ENCODE measurements around the gene CCDC150.
A peak's percentile ranks its signal among the peaks of the same experiment; 100 is the strongest.
"Not testable (repeated sequence)": the region's sequence is repeated elsewhere in the genome, so short reads cannot be mapped to it uniquely, and the experiment has no call there.

CCDC150 gene

GRCh38 chr2:196639180-196640030 lies at the start of gene CCDC150:
TSS of gene CCDC150 (plus strand) at chr2:196639715. CDS start at chr2:196639767, 52 bp downstream.
- peak; percentile 90 to 92 (median 90) for DNase-seq (ENCODE audit: low read depth in 2 of 3, low spot score in 1 of 3)

GRCh38 chr2:196590286-196590685 lies 49.2 kb upstream of the CCDC150 start:
- DNase-seq (ENCODE audit: low read depth in 2 of 3, low spot score in 1 of 3) = no peak

DNA sequence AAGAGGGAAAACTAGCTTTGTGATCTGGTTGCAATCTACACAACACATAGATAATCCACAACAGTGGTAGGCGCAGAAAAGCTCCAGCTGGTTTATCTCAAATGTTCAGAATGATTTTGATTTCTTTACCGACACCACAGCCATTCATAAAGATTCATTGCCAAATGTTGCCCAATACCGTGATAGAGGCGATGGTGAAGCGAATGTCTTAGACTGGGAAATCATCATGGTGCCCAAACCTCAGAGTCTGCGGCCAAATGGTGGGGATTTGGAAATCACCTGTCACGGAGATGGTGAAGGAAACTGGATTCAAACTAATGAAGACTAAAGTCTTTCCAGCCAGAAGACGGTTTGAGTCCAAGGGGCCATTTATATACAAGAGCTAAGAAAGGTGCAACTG lies 48.5 kb upstream of the CCDC150 start:
- DNase-seq (ENCODE audit: low read depth in 2 of 3, low spot score in 1 of 3) = no peak

DNA sequence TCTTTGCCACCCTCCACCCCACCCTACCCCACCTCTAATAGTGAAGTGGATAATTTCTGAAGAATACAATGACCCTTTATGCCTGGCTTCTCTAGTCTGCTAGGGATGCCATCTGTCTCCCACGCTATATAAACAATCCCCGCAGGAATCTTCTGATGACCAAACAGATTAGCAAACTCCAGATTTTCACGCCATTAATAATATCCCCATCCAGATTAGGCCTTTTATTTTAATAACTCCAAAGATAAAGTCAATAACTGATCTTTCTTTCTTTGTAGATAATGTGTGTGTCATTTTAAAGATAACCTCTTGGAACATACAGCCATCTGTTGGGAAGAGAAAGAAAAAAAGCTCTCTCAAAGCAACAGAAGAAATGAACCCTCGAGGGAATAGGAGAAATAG lies 47.9 kb upstream of the CCDC150 start:
- no peak for DNase-seq (ENCODE audit: low read depth in 2 of 3, low spot score in 1 of 3)

- DNase-seq (ENCODE audit: low read depth in 2 of 3, low spot score in 1 of 3) = no peak
These were observed 47.1 kb upstream of the CCDC150 start for GRCh38 chr2:196592331-196592910.

GRCh38 chr2:196592911-196593881 lies 46.3 kb upstream of the CCDC150 start, which contains the start of gene HECW2:
TSS of gene HECW2 (minus strand) at chr2:196593554.
- DNase-seq (ENCODE audit: low read depth in 2 of 3, low spot score in 1 of 3) = peak in 1 of 3 donors; percentile 6

DNA sequence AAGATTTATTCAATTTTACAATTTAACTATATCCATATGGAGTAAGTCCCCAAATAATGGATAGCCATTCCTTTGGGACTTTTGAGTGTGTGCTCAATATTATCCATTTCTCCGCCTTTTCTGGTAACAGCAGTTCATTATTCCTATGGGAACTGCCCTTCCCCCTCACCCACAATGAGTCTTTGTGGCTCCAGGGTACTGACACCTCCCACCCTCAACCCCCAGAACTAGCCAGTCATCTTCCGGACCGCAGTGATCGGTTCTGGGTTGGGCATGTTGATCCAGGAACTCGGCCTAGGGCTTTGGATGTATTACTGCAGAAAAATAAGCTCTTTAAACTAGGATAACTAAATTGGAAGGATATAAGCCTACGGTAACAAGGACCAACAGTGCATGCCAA lies 45.4 kb upstream of the CCDC150 start:
- DNase-seq (ENCODE audit: low read depth in 2 of 3, low spot score in 1 of 3) = no peak

GRCh38 chr2:196597531-196597930 lies 42.0 kb upstream of the CCDC150 start:
- no peak for DNase-seq (ENCODE audit: low read depth in 2 of 3, low spot score in 1 of 3)

- no peak for DNase-seq (ENCODE audit: low read depth in 2 of 3, low spot score in 1 of 3)
These were observed 41.1 kb upstream of the CCDC150 start for GRCh38 chr2:196598412-196598811.

DNA sequence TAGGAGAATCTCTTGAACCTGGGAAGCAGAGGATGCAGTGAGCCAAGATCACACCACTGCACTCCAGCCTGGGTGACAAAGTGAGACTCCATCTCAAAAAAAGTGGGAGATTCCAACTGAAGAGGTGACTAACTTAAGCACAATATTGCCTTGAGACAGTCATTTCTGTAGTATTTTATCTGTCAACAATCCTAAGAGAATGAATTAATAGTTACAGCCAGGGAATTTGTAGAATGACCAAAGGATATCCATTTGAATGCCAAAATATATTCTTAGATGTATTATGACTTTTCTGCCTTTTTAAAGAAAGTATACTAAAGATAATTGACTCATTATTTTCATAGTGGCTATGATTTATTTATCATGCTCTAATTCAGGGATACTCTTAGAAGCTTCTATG lies 40.7 kb upstream of the CCDC150 start:
- DNase-seq (ENCODE audit: low read depth in 2 of 3, low spot score in 1 of 3) = no peak

DNA sequence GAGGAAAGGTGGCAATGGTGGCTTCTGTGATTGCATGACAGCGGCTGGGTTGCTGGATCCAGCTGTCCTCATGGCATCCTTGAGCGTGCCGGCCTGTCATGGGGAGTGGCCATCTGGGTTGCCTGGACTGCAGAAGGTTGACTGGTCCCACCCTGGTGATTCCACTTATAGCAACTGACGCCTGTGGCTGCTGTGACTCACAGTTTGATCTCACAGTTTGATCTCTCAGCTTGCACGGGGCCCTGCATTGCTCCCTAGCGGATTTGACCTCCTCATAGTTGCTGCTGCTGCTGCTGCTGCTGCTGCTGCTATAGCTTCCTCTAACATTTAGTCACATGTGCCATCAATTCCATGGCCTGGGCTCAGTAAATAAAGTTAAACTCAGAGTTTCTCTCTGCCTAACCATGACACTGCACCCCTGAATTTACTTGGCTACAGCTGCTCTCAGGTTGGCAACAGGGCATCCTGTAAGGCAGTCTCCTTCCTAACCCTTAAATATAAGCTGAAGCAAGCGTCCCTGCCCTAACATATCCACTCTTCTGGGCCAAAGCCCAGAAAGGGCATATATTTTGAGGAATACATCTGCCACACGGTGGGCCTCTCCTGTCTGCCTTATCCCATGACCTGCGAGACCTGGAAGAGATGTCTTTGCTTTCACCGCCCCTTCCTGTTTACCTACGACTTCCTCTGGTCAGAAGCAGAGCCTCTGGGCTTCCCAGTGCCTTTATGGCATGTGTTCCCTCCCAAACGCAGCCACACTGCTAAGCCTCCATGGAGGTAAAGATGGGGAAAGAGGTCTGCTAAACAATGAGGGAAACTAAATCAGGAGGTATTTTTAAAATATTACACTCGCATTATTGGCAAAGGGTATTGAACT lies 37.8 kb upstream of the CCDC150 start:
- DNase-seq (ENCODE audit: low read depth in 2 of 3, low spot score in 1 of 3) = no peak

DNA sequence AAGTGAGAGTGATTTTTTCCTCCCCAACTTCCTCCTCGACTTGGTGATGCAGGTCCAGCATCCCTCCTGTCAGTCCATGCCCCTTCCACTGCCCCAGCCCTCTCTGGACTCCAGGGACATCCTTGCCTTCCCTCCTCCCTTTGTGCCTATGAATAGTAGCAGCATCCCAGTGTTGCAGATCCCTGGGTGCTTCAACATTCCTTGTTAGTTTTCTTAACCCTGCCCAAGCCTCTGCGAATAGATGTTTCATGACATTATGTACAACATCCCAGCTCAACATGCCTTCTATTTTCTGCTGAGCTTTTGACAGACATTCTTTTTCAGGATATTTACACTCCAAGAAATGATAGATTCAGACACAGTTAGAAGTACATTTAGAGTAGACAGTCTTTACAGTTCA lies 35.3 kb upstream of the CCDC150 start:
- DNase-seq (ENCODE audit: low read depth in 2 of 3, low spot score in 1 of 3) = no peak

DNA sequence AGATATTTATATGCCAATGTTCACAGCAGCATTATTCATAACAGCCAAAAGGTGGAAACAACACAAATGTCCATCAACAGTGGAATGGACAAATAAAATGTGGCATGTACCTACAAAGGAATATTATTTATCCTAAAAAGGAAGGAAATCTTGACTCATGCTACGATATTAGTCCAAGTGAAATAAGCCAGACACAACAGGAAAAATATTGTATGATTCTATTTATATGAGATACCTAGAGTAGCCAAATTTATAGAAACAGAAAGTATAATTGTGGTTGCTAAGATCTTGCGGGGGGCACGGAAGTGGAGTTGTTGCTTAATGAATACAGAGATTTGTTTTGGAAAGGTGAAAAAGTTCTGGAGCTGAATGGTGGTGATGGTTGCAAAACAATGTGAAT lies 33.0 kb upstream of the CCDC150 start:
- no peak for DNase-seq (ENCODE audit: low read depth in 2 of 3, low spot score in 1 of 3)

DNA sequence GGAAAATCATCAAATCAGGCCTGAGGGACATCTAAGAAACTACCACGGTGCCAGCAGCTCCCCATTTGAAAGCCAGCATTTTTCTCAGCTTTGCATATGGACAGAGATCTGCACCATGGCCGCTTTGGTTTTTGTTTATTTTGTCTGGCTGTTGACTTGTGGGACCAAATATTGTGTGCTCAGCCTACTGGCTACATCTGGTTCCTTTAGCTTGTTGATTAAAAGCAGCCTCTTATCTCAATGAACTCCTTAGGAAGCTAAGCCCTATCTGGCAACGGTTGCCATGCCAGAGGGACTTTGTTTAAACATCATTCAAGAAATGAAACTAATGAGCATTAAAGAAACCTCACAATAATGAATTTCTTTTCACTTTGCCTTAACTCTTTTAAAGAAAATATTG lies 32.4 kb upstream of the CCDC150 start:
- no peak for DNase-seq (ENCODE audit: low read depth in 2 of 3, low spot score in 1 of 3)

GRCh38 chr2:196607896-196608295 lies 31.6 kb upstream of the CCDC150 start:
- DNase-seq (ENCODE audit: low read depth in 2 of 3, low spot score in 1 of 3) = not testable (repeated sequence)

GRCh38 chr2:196609806-196610205 lies 29.7 kb upstream of the CCDC150 start:
- no peak for DNase-seq (ENCODE audit: low read depth in 2 of 3, low spot score in 1 of 3)

GRCh38 chr2:196610796-196611195 lies 28.7 kb upstream of the CCDC150 start:
- DNase-seq (ENCODE audit: low read depth in 2 of 3, low spot score in 1 of 3) = no peak

DNA sequence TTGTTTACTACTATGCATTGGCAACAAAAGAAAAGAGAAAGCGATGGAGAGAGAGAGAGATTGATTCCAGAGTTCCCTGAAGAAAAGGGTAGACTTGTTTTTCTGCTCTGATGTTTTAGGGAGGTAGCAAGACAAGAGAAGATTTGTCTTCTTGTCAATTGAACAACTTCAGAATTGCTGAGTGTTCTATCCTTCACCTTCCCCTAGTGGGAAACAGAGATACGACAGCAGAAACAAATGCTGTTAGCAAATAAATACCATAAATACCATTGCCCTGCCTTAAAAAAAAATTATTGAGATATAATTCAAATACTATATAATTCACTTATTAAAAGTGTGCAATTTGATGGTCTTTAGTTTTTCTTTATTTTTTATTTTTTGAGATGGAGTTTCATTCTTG lies 26.2 kb upstream of the CCDC150 start:
- DNase-seq (ENCODE audit: low read depth in 2 of 3, low spot score in 1 of 3) = no peak

- no peak for DNase-seq (ENCODE audit: low read depth in 2 of 3, low spot score in 1 of 3)
These were observed 22.1 kb upstream of the CCDC150 start for GRCh38 chr2:196617430-196617829.

- no peak for DNase-seq (ENCODE audit: low read depth in 2 of 3, low spot score in 1 of 3)
These were observed 20.9 kb upstream of the CCDC150 start for GRCh38 chr2:196618661-196619060.
